CD4-positive, alpha-beta memory T cell (primary cell): ENCODE results near the gene TPRG1L. TPM values are rescaled to one million over a fixed set of nuclear protein-coding genes. Genes with fewer than 3 reads are reported as not detected.

Source experiments
- CTCF ChIA-PET: fragments of 350-600 bp; sonication (Branson Sonifier 250); formaldehyde crosslinking; loops from one replicate; lab custom pipeline; 2021; ENCODE audit warnings: inconsistent platforms; ENCODE audit not compliant: partially characterized antibody; lab: Charles Lee
- POLR2A ChIA-PET: fragments of 350-600 bp; sonication (Branson Sonifier 250); formaldehyde crosslinking; loops from one replicate; lab custom pipeline; 2021; ENCODE audit not compliant: partially characterized antibody; lab: Charles Lee
- DNase-seq, 5 donors: peaks; one replicate each; pipeline versions ENCODE4 v3.0.0 to v3.0.0-alpha.2; 2020 to 2022; ENCODE audit warnings: mixed read lengths in 1 of 5
- H3K27ac ChIP-seq: one replicate; pipeline ENCODE4 v1.7.0; 2013; ENCODE audit warnings: low read depth, low read length
- H3K27me3 ChIP-seq: 2 replicates; pipeline ENCODE4 v1.7.0; 2013; ENCODE audit warnings: mild to moderate bottlenecking, low read length, moderate library complexity; ENCODE audit not compliant: insufficient read depth
- H3K36me3 ChIP-seq: 2 replicates; pipeline ENCODE4 v1.7.0; 2013; ENCODE audit warnings: mild to moderate bottlenecking, low read length, moderate library complexity; ENCODE audit not compliant: insufficient read depth
- H3K4me1 ChIP-seq: 2 replicates; pipeline ENCODE4 v1.7.0; 2013; ENCODE audit warnings: mild to moderate bottlenecking, low read length, moderate library complexity; ENCODE audit not compliant: insufficient read depth
- H3K4me3 ChIP-seq, 2 donors: one replicate each; pipeline ENCODE4 v1.7.0; 2013; ENCODE audit warnings: low read length in 2 of 2, mild to moderate bottlenecking in 1 of 2
- H3K9me3 ChIP-seq, 2 donors: one replicate each; pipeline ENCODE4 v1.7.0; 2013; ENCODE audit warnings: low read length in 2 of 2, control low read depth in 1 of 2; ENCODE audit not compliant: control insufficient read depth in 1 of 2
- H3K27ac Mint-ChIP-seq, 7 donors: one replicate each; pipeline ENCODE4 v1.8.0; 2020 to 2021; ENCODE audit warnings: mixed read lengths in 7 of 7, mild to moderate bottlenecking in 6 of 7, inconsistent platforms in 3 of 7, moderate library complexity in 3 of 7
- H3K27me3 Mint-ChIP-seq, 2 donors: one replicate each; pipeline ENCODE4 v1.8.0; 2020 to 2021; ENCODE audit warnings: mixed read lengths in 2 of 2
- H3K36me3 Mint-ChIP-seq, 2 donors: one replicate each; pipeline ENCODE4 v1.8.0; 2020 to 2021; ENCODE audit warnings: mixed read lengths in 2 of 2, inconsistent platforms in 1 of 2, mild to moderate bottlenecking in 1 of 2
- H3K4me1 Mint-ChIP-seq, 4 donors: one replicate each; pipeline ENCODE4 v1.8.0; 2020 to 2021; ENCODE audit warnings: mixed read lengths in 4 of 4, mild to moderate bottlenecking in 1 of 4
- H3K4me3 Mint-ChIP-seq, 8 donors: one replicate each; pipeline ENCODE4 v1.8.0; 2020 to 2021; ENCODE audit warnings: mixed read lengths in 8 of 8, mild to moderate bottlenecking in 7 of 8, moderate library complexity in 6 of 8, inconsistent platforms in 3 of 8
- H3K9me3 Mint-ChIP-seq, 8 donors: one replicate each; pipeline ENCODE4 v1.8.0; 2020 to 2021; ENCODE audit warnings: mixed read lengths in 8 of 8, mild to moderate bottlenecking in 5 of 8, inconsistent platforms in 3 of 8, moderate library complexity in 1 of 8
- intact Hi-C: fragments of 100-400 bp; cut with micrococcal nuclease; formaldehyde crosslinking; loops from one replicate; pipeline ENCODE4 v1.15.1; 2023
- polyA plus RNA-seq, 2 donors: library from polyadenylated mRNA; unstranded; fragments of 300-500 nt; fragmentation: Illumina TruSeq; gene quantifications; one replicate each; pipeline ENCODE4 v1.2.3, GENCODE V29; 2021
- total RNA-seq, 2 experiments: library from RNA; stranded (reverse); gene quantifications; one replicate each; pipeline ENCODE4 v1.2.3, GENCODE V29; 2021

TPRG1L gene
- total and polyA plus RNA-seq, 4 experiments from 2014 or later = 41.4 to 59.5 (median 52.2) TPM

- Mint-ChIP-seq H3K27me3 (no peaks in the 10 kb centered on the region), H3K4me1 (no peaks in the 10 kb centered on the region), H3K9me3 (no peaks in the 10 kb centered on the region), H3K4me3 (no peak overlapping the region), H3K36me3 (no peaks in the 10 kb centered on the region), H3K27ac (no peak overlapping the region)
- Histone ChIP-seq H3K4me3 (no peak overlapping the region), H3K27ac (no peak overlapping the region), H3K36me3 (no peaks in the 10 kb centered on the region), H3K9me3 (no peaks in the 10 kb centered on the region), H3K4me1 (no peaks in the 10 kb centered on the region), H3K27me3 (no peaks in the 10 kb centered on the region)
- DNase-seq = no peak
- ChIA-PET CTCF (interaction anchor here (1.7 kb wide), 1 partner anchor 28 kb away, joined by 3 read pairs; no protein-coding TSS in a partner anchor), POLR2A (no interaction called here)
- intact Hi-C loops = no loop called here
These were observed 37.6 kb upstream of the TPRG1L start for GRCh38 chr1:3586986-3587759.

GRCh38 chr1:3588395-3588794, 36.4 kb upstream of the TPRG1L start:
- POLR2A ChIA-PET = no interaction called here
- H3K27me3 Mint-ChIP-seq = no peaks in the 10 kb centered on the region
- CTCF ChIA-PET = no interaction called here
- H3K27ac ChIP-seq = no peak overlapping the region
- H3K36me3 Mint-ChIP-seq = no peaks in the 10 kb centered on the region
- no peaks in the 10 kb centered on the region for H3K9me3 ChIP-seq
- no peak for DNase-seq
- H3K4me3 Mint-ChIP-seq = no peak overlapping the region
- no peaks in the 10 kb centered on the region for H3K4me1 Mint-ChIP-seq
- no peak overlapping the region for H3K27ac Mint-ChIP-seq
- intact Hi-C loops = loop anchor here (2.0 kb wide), 1 partner anchor 30 kb away; no protein-coding TSS in a partner anchor
- H3K4me3 ChIP-seq = no peak overlapping the region
- H3K9me3 Mint-ChIP-seq = no peaks in the 10 kb centered on the region
- no peaks in the 10 kb centered on the region for H3K27me3 ChIP-seq
- no peaks in the 10 kb centered on the region for H3K36me3 ChIP-seq
- no peaks in the 10 kb centered on the region for H3K4me1 ChIP-seq

GRCh38 chr1:3590139-3590763, 34.6 kb upstream of the TPRG1L start:
- intact Hi-C loops = no loop called here
- Mint-ChIP-seq H3K27ac (no peak overlapping the region), H3K9me3 (no peaks in the 10 kb centered on the region), H3K4me3 (no peak overlapping the region), H3K27me3 (no peaks in the 10 kb centered on the region), H3K36me3 (no peaks in the 10 kb centered on the region), H3K4me1 (no peaks in the 10 kb centered on the region)
- ChIA-PET CTCF (no interaction called here), POLR2A (no interaction called here)
- no peaks in the 10 kb centered on the region for H3K4me1 ChIP-seq
- no peaks in the 10 kb centered on the region for H3K9me3 ChIP-seq
- no peak overlapping the region for H3K27ac ChIP-seq
- no peak overlapping the region for H3K4me3 ChIP-seq
- H3K36me3 ChIP-seq = no peaks in the 10 kb centered on the region
- no peaks in the 10 kb centered on the region for H3K27me3 ChIP-seq
- DNase-seq = no peak

- intact Hi-C loops = no loop called here
- Histone ChIP-seq H3K27ac (no peak overlapping the region), H3K4me3 (no peak overlapping the region), H3K27me3 (no peaks in the 10 kb centered on the region), H3K4me1 (no peaks in the 10 kb centered on the region), H3K36me3 (no peaks in the 10 kb centered on the region), H3K9me3 (no peaks in the 10 kb centered on the region)
- DNase-seq = no peak
- H3K27me3 Mint-ChIP-seq = no peaks in the 10 kb centered on the region
- ChIA-PET POLR2A (no interaction called here), CTCF (no interaction called here)
- no peaks in the 10 kb centered on the region for H3K9me3 Mint-ChIP-seq
- H3K4me3 Mint-ChIP-seq = no peak overlapping the region
- H3K4me1 Mint-ChIP-seq = no peaks in the 10 kb centered on the region
- H3K36me3 Mint-ChIP-seq = no peaks in the 10 kb centered on the region
- H3K27ac Mint-ChIP-seq = no peak overlapping the region
These were observed 33.6 kb upstream of the TPRG1L start for GRCh38 chr1:3590951-3591865.

GRCh38 chr1:3593334-3593733, 31.5 kb upstream of the TPRG1L start:
- H3K9me3 Mint-ChIP-seq = no peaks in the 10 kb centered on the region
- DNase-seq = no peak
- no peaks in the 10 kb centered on the region for H3K27me3 ChIP-seq
- H3K9me3 ChIP-seq = no peaks in the 10 kb centered on the region
- no peaks in the 10 kb centered on the region for H3K27me3 Mint-ChIP-seq
- CTCF ChIA-PET = no interaction called here
- no peak overlapping the region for H3K27ac Mint-ChIP-seq
- H3K4me3 ChIP-seq = no peak overlapping the region
- H3K4me1 Mint-ChIP-seq = peaks cover 8 to 14% (median 12%) of the 10 kb centered on the region in 4 donors
- H3K27ac ChIP-seq = no peak overlapping the region
- H3K4me3 Mint-ChIP-seq = no peak overlapping the region
- H3K4me1 ChIP-seq = peaks cover 15% of the 10 kb centered on the region
- POLR2A ChIA-PET = no interaction called here
- H3K36me3 ChIP-seq = no peaks in the 10 kb centered on the region
- intact Hi-C loops = no loop called here
- no peaks in the 10 kb centered on the region for H3K36me3 Mint-ChIP-seq

GRCh38 chr1:3593745-3594144, 31.1 kb upstream of the TPRG1L start:
- POLR2A ChIA-PET = no interaction called here
- H3K4me1 Mint-ChIP-seq = peaks cover 8 to 17% (median 12%) of the 10 kb centered on the region in 4 donors

More at GRCh38 chr1:3593745-3594144, 31.1 kb upstream of the TPRG1L start:
- Mint-ChIP-seq H3K36me3 (no peaks in the 10 kb centered on the region), H3K27me3 (no peaks in the 10 kb centered on the region), H3K27ac (no peak overlapping the region), H3K4me3 (no peak overlapping the region), H3K9me3 (no peaks in the 10 kb centered on the region)
- Histone ChIP-seq H3K27ac (no peak overlapping the region), H3K4me1 (peaks cover 20% of the 10 kb centered on the region), H3K27me3 (no peaks in the 10 kb centered on the region), H3K4me3 (no peak overlapping the region), H3K9me3 (no peaks in the 10 kb centered on the region), H3K36me3 (no peaks in the 10 kb centered on the region)
- intact Hi-C loops = no loop called here
- CTCF ChIA-PET = no interaction called here
- DNase-seq = no peak
